ENCODE results near the gene SHH. TPM values are rescaled to one million over a fixed set of nuclear protein-coding genes. Genes with fewer than 3 reads are reported as not detected.
"Not testable (repeated sequence)": the region's sequence is repeated elsewhere in the genome, so short reads cannot be mapped to it uniquely, and the experiment has no call there.

SHH gene
- total RNA-seq, 1 donor from 2014 or later: not detected

DNA sequence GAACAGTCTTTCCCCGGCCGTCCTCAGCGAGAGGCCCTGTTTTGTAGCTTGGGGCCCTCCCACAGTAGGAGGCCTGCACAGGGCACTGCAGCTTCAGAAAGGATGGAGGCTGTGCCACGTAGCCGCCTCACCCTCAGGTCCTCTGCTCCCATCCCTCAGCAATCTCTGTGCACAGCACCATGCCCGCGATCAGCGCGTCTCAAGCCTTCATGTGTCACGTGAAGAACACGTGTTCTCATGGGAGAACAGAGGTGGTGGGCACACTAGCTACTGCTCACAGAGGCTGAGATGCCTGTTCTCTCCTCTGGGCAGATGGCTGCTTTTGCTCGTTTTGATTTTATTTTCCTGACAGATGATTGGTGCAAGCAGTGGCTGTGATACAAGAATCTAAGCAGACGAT lies 8.5 kb upstream of the SHH start:
- no peak for DNase-seq (ENCODE audit: low spot score)

DNA sequence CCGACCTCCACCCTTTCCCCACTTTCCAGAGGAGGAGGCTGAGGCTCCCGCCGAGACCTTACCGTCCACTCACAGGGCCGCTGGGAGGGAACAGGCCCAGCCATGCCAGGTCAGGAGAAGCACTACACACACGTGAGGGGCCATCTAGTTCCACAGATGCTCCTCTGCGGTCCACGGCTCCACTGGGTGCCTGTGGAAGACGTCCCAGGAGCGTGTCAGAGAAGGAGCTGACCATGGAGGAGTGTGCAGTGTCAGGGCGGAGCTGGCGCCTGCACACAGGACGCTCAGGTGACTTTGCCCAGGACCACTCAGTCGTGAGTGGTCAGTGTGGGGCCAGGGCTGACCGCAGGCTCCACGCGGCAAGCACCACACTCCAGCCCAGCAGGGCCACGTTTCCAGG lies 8.0 kb upstream of the SHH start:
- DNase-seq (ENCODE audit: low spot score): no peak

DNA sequence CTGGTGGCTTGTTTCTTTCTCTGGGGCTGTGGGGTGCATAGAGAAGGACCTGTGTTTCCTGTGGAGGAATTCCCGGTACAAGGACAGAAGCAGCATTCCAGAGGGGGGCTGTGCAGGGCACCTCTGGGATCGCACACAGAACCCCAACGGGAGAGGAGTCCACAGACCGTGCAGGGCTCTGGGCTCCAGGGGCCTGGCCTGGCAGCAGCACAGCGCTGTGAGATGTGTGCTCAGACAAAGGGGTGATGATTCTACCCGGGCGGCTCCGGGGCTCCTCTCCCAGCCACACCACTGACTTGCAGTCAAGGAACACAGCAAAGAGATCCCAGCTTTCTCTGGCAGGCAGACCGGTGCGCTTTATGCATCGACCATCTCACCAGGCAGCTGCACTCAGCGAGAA lies 6.9 kb upstream of the SHH start:
- DNase-seq (ENCODE audit: low spot score): no peak

DNA sequence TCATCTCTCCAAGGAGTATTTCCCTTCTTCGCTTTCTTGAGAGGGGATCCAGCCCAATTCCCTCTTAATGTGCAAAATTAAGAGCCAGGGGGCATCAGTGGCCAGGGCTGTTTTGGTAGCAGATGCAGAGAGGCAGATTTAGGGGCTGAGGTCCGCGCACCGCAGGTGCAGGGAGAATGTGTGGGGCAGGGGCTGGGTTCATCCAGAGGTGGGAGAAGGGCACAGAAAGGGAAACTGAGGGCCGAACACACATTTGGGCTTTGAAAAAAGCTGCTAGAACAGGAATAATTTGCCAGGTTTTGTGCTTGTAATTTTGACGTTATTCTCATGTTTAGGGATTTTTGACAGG lies 6.5 kb upstream of the SHH start:
- DNase-seq (ENCODE audit: low spot score): no peak

DNA sequence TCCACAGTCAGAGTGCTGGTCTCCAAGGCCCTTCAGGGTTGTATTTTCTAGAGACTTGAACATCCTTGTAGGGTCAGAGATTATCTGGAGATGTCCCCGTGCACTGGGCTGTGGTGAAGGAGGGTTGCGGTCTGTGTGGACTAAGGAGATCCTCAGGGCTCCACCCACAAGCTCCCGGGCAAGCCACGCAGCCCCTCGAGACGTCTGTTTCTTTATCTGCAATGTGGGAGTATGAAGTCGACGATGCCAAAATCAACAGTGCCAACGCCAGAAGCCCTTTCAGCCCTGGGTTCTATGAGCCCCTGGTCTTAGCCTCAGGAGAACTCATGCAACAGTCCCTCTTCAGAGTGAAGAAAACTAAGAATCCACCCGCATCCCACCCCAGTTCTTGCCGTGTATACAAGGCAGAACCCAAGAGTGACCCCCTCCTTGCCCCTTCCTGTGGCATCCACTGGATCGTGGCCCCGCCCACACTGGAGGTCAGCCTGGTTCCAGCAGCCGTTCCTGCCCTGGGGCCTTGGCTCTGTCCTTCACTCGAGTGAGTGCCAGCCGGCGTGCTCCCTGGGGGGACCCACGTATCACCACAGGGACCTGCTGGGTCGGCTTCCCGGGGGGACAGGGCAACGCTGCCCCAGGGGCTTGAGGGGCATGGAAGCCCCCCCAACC lies 6.0 kb upstream of the SHH start:
- DNase-seq (ENCODE audit: low spot score): no peak

DNA sequence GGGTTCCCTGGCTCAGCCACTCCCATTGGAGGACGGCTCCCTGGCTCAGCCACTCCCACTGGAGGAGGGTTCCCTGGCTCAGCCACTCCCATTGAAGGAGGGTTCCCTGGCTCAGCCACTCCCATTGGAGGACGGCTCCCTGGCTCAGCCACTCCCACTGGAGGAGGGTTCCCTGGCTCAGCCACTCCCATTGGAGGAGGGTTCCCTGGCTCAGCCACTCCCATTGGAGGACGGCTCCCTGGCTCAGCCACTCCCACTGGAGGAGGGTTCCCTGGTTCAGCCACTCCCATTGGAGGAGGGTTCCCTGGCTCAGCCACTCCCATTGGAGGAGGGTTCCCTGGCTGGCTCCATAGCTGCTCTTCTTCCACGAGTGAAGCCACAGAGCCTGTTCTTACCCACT lies 5.3 kb upstream of the SHH start:
- not testable (repeated sequence) for DNase-seq (ENCODE audit: low spot score)

DNA sequence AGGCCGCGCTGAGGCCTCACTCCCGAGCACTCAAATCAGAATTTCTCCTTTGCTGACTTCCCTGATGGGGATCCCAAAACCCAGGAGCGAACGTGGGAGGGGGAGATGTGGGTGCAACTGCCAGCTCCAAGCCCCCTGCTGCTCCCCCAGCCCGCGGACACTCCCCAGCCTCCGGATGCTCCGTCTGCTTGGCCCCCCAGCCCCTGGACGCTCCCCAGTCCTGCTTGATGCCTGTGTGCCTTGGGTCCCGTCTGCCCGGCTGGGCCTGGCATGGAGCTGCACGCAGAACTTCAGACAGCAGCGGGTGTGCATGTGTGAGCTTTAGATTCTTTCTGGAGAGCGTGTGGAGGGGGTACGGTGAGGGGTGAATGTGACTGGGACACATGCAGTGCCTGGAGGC lies 4.7 kb upstream of the SHH start:
- no peak for DNase-seq (ENCODE audit: low spot score)

DNA sequence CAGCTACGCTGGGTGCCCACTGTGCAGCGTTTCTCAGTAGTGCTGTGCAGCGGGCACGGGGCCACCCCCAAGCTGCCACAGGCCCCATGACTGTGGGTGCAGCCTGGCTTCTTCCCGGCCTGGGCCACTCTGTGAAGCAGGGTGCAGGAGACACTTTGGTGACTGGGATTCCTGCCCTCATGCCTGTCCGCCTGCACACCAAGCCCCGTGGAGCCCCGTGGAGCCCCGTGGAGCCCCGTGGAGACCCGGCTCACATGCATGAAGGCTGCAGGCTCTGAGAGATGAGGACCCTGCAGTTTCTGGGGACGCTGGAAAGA lies 3.9 kb upstream of the SHH start:
- no peak for DNase-seq (ENCODE audit: low spot score)

DNA sequence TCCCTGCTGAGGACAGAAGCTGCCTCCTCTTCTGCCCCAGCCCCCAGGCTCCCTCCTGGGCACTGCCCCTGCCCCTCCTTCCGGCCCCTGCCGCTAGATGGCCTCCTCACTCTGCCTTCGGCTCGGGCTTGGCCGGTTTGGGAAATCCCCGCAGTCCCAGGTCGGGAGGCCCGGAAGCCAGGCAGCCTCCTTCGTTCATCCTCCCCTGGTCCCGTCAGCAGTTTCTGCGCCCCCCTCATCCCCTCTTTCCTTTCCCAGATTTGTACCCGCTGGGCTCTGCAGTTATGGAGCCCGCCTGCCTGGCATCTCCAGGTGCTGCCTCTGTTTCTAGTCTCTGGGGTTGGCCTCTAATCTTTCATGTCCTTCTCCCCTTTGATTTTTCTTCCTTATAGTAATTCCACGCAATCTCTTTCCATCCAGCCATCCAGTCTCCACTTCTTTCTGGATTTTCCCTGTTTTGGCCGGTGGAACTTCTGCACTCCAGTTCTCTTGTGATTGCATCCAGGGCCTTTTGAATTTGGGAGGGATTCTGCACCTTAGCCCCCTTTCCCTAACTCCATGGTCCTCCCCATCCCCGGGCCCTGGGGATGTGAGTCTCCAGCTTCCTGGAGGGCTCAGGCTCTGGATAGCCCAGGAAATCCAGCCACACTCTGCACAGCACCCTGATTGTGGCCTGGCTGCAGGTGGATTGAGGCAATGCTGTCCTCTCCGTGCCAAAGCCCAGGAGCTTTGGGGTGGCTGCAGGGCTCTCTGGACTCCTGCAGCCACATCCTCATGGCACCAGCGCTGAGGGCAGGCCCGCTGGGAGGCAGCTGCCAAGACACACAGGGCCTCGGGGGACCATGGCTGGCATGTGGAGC lies 3.3 kb upstream of the SHH start:
- DNase-seq (ENCODE audit: low spot score): no peak

DNA sequence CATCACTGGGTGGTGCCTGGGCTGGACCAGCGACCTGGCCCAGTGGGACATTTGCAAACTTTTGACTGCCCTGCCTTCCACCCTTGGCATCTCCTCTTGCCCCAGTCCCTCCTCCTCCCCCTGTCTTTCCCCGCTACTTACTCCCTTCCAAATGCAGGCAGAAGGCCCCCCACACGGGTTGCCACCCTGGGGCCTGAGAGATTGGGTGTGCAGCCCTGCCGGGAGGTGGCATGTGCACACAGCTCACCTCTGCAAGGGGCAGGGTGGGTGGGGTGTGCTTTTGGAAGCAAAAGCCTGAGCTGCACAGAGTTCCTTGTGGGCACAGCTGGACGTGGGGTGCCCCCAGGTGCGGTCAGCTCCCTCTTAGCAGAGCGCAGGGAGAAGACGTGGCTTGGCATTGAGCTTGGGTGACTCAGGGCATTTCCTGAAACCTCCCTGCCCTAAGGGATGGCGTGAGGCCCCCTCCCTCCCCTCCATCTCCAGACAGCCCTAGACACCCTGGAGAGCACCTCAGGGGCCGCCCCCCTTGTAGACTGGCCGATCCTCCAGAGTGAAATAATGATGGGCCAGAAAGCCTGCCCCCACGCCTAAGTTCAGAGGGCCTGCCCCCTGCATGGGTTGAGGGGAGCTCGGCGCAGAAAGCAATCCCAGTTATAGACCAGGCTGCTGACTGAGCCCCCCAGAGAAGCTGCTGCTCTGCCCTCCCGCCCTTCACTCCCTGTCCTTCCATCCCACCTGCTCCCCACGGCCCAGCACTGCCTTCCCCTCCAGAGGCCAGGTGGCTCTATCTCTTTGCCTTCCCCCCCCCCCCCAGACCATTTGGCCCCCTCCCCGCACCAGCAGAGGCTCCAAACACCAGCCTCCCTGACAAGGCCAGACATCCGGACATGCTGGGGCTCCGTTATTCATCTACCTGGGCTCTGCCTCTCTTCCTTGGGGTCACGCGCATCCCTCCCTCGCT lies 2.3 kb upstream of the SHH start:
- no peak for DNase-seq (ENCODE audit: low spot score)

DNA sequence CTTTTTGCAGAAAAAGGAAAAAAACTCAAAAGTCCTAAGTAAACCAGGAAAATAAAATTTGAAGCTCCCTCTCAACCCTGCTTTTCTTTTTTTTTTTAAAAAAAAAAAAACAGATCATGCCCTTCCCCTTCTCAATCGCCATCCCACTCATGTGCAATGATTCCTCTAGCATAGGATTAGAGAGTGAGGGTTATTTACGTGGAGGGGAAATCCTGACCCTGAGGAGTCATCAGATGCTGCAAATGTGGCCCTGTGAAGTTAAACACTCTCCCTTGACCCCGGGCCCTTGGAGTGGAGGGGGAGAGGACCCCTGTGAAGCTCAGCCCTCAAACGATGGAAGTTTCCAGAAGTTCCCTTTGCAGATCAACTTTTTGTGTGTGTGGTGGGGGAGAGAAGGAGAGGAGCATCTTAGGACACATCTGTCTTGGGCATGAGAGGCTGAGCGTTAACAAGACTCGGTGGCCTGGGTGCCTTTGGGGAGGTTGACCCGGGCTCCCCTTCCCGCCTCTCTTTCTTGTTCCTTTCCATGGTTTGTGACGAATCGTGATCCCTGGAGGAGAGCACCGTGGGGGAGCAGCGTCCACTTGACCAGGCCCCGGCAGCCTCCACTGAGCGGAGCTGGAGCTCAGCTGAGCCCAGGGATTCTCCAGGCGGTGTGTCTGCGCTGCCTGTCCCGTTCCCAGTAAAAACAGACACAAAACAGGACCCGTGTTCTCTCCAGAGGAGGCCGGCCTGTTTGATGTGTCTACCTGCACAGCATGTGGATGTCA lies 1.5 kb upstream of the SHH start:
- DNase-seq (ENCODE audit: low spot score): no peak

DNA sequence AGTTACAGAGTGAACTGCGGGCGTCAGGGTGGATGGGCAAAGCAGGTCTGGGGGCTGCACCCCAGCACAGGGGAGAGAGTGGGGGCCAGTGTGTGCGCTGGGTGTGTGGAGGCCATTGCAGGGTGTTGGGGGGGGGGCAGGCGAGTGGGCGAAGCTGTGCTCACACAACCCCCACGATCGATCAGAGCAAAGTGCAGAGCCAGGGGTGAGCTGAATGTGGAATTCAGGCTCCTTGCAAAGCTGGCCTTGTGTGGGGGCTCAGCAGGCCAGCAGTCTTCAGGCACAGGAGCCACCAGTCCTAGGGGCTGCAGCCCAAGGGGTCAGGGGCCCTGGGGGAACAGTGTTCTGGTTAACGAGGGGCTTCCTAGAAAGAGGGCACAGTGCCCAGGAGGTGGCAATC lies 862 bp upstream of the SHH start:
- no peak for DNase-seq (ENCODE audit: low spot score)

DNA sequence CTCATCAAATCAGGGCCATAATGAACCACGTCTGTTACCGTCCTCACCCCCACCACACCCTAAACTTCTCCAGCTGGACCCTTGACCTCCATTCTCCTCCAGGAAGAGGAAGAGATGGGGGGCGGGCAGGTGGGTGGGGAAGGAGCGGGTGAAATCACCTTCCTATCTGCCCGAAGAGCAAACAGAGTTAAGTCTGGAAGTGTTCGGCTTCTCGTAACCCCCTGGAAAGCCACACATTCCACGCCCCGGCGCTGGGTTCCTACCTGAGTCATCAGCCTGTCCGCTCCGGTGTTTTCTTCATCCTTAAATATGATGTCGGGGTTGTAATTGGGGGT lies 736 bp downstream of the SHH start:
- no peak for DNase-seq (ENCODE audit: low spot score)

DNA sequence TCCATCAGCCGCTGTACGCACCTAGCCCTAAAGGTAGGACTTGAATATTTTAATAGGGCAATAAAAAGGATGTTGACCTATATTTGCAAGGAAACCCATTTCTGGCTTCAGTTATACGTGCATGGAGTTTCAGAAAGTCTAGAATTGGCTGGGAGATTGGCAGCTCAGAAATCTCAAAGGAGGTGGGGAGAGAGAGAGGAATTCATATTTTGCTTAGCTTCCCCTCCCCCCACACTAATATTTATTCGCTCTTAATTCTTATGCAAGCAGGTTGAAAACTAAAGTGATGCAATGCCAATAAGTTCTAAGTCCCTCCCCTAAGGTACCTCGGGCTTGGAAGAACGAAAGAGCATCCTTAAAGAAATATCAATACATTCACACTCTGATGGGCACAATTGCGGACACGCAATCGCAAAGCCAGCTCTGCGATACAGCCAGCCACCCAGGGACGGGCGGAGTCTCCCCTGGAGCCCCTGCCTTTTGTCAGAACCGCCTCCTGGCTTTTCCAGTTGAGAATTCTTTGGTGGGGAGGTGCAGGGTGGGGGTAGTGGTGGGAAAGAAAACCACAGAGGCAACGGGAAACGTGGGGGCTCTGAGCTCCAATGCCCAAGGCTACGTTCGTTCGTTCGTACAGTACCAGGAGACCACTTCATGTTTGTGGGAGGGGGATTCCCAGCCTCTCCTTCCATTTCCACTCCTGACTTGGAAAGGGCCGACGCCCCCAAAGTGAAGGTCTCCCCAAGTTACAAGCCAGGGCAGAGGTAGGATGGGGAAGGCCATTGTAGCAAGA lies 1.3 kb downstream of the SHH start:
- no peak for DNase-seq (ENCODE audit: low spot score)

DNA sequence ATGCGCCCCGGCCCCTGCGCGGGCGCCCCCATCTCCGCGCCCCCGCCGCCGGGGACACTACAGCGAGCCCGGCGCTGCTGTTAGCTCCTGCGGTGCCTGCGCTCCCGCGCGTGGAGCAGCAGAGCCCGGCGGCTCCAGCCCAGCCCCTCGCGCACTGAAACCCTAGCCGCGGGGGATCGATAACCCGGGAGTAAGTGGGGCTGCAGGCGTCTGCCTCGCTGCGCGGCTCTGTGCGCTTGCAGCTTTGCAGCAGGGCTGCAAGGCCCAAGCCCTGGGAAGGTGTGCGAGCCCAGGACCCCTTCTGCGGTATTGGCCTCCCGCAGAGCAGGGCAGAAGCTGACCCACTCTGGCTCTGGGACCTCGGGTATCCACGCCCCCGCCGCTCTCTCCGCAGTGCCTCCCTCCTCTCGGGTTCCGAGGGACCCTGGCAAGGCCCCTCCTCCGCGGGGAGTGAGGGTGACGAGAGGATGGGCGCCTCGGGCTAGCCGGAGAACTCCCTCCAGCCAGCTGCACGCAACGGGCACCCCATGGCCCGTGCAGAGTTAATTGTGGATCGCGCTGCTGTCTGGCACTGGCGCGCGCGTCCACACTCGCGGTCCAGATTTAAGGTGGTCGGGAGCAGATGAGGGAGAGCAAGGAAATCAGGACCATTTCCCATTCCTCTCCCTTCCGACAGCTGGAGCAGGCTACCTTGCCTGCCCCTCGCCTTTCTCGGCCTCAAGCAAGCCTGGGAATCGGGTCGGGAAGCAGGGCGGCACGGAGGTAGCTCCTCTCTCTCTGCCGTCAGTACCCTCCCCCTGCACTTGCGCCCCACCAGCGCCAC lies 2.1 kb downstream of the SHH start:
- DNase-seq (ENCODE audit: low spot score): no peak

DNA sequence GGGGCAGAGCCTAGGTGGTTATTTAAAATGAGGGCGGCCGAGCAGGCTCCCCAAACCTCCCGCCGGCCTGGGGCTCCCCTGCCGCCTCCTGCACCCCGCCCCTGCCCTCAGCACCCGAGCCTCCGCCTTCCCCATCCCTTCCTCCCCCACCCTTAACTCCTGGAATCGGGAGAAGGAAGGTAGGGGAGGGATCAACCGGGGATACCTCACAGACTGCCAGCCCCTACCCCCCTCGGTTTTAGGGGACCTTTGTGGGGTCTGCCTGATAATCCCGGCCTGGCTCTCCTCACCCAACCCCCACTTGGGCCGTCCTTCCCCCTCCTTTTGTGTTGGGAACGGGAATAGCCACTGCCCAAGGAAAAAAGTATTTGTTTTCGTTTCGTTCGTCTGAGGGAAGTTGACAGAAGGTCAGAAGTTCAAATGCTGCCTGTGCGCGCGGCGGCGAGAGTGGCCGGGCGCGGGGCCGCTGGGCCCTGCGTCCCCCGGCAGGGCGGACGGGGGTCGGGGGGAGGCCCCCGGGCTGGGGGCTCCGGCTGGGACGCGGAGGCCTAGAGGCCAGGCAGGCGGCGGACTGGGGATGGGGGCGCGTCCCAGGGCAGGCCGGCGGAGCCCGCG lies 2.8 kb downstream of the SHH start:
- no peak for DNase-seq (ENCODE audit: low spot score)

DNA sequence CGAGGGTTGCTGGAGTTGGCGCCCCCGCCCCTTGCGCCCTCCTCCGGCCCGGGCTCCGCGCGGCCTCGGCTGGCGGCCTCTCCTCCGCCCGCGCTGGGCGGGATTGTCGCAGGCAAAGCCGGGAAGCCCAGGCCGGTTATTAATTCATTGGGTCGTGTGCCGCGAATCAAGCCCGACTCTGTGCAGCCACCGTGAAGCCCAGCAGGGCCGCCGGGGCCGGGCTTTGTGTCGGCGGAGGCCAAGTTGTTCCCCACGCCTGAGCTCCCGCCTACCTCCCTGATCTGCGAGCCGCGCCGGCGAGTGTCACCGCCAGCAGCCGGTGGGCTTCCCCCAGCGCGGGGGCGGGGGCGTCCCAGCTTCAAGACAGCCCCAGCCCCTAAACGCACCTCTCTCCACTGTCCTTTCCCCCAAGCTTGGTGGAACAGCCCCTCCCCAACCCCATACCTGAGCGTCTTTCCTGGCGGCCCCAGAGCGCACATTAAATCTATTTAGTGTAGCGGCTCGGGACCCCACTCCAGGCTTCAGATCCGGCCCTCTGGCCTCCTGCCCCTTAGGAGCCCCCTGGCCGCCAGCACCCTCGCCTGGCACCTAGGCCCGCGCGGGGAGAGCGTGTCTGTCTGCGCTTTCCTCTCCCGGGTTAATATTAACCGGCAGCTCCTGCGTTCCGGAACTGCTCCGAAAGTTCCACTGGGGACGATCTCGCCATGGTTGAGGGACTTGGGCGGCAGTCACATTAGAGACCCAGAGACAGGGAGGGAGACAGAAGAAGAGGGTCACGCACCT lies 3.5 kb downstream of the SHH start:
- DNase-seq (ENCODE audit: low spot score): no peak

DNA sequence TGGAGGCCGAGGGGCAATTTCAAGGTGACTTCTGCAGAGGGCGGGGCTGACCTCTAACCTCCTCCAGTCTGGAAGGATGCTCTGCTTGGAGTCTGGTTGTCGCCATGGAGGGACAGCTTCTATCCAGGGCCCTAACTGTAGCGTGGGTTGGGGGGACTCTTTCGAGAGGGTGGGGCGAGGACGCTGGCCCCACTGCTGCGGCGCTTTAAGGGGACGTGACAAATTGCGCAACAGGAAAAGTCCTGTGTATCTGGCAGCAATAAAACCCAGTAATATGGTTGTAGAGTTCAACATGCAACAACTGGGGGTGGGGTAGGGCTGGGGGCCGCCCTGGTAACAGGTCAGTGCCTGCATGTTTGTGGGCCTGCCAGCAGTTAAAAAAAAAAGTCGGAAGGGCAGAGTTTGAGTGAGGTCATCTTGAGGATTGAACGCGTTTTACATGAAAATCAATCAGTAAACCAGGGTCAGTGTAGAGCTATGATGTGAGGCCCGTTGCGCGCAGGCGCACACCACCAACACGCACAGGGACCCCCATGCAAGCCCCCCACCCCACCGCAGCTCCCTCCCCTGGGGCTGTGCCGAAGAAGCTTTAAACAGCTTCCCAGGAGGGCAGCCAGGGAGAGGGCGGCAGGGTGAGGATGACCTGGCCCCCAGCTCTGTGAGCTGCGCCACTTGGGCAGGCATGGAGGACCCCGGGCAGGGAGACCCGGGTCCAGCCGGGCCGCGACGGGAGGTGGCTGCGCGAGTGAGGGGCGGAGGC lies 4.3 kb downstream of the SHH start:
- DNase-seq (ENCODE audit: low spot score): no peak
